ENCODE measurements around the gene NCKAP5.

Gene NCKAP5

GRCh38 chr2:132680544-132680943, 887.7 kb downstream of the NCKAP5 start:
- FAIRE-seq, result no peak
- no peak for DNase-seq (ENCODE audit: insufficient read length)

GRCh38 chr2:132678483-132678882, 889.8 kb downstream of the NCKAP5 start:
- FAIRE-seq (no peak), DNase-seq (ENCODE audit: insufficient read length) (no peak)
- TF ChIP-seq TAF1 (IDR thresholded peaks at IDR 0.05; ENCODE audit: borderline replicate concordance, low read depth, low read length) (no peak), POLR2A (IDR thresholded peaks at IDR 0.05; ENCODE audit: low read depth, low read length) (no peak), POLR2AphosphoS5 (IDR thresholded peaks at IDR 0.05; ENCODE audit: low read depth, low read length) (no peak)

More at GRCh38 chr2:132680544-132680943, 887.7 kb downstream of the NCKAP5 start:
- no peak for TF ChIP-seq POLR2AphosphoS5 (IDR thresholded peaks at IDR 0.05; ENCODE audit: low read depth, low read length)
- TF ChIP-seq POLR2A (IDR thresholded peaks at IDR 0.05; ENCODE audit: low read depth, low read length), result no peak
- TF ChIP-seq TAF1 (IDR thresholded peaks at IDR 0.05; ENCODE audit: borderline replicate concordance, low read depth, low read length), result no peak

- no peak for DNase-seq (ENCODE audit: insufficient read length)
- FAIRE-seq, result no peak
- TF ChIP-seq POLR2A (IDR thresholded peaks at IDR 0.05; ENCODE audit: low read depth, low read length) (no peak), POLR2AphosphoS5 (IDR thresholded peaks at IDR 0.05; ENCODE audit: low read depth, low read length) (no peak), TAF1 (IDR thresholded peaks at IDR 0.05; ENCODE audit: borderline replicate concordance, low read depth, low read length) (no peak)
These were observed 890.6 kb downstream of the NCKAP5 start for GRCh38 chr2:132677661-132678060.

GRCh38 chr2:132676999-132677398, 891.3 kb downstream of the NCKAP5 start:
- no peak for DNase-seq (ENCODE audit: insufficient read length)
- TF ChIP-seq TAF1 (IDR thresholded peaks at IDR 0.05; ENCODE audit: borderline replicate concordance, low read depth, low read length) (no peak), POLR2AphosphoS5 (IDR thresholded peaks at IDR 0.05; ENCODE audit: low read depth, low read length) (no peak), POLR2A (IDR thresholded peaks at IDR 0.05; ENCODE audit: low read depth, low read length) (no peak)
- no peak for FAIRE-seq

- DNase-seq (ENCODE audit: insufficient read length), result no peak
- FAIRE-seq, result no peak
- no peak for TF ChIP-seq POLR2A (IDR thresholded peaks at IDR 0.05; ENCODE audit: low read depth, low read length)
- TF ChIP-seq TAF1 (IDR thresholded peaks at IDR 0.05; ENCODE audit: borderline replicate concordance, low read depth, low read length), result no peak
- TF ChIP-seq POLR2AphosphoS5 (IDR thresholded peaks at IDR 0.05; ENCODE audit: low read depth, low read length), result no peak
These were observed 897.0 kb downstream of the NCKAP5 start for GRCh38 chr2:132671151-132671835.

GRCh38 chr2:132670496-132671150, 897.6 kb downstream of the NCKAP5 start:
- FAIRE-seq, result no peak
- no peak for DNase-seq (ENCODE audit: insufficient read length)
- TF ChIP-seq TAF1 (IDR thresholded peaks at IDR 0.05; ENCODE audit: borderline replicate concordance, low read depth, low read length), result no peak
- no peak for TF ChIP-seq POLR2A (IDR thresholded peaks at IDR 0.05; ENCODE audit: low read depth, low read length)
- no peak for TF ChIP-seq POLR2AphosphoS5 (IDR thresholded peaks at IDR 0.05; ENCODE audit: low read depth, low read length)

GRCh38 chr2:132669908-132670495, 898.3 kb downstream of the NCKAP5 start, which contains the start of gene LYPD1:
Gene LYPD1 (minus strand): TSS chr2:132670205. CDS start chr2:132669932, 273 bp downstream.
- FAIRE-seq, result no peak
- TF ChIP-seq POLR2AphosphoS5 (IDR thresholded peaks at IDR 0.05; ENCODE audit: low read depth, low read length) (no peak), POLR2A (IDR thresholded peaks at IDR 0.05; ENCODE audit: low read depth, low read length) (no peak), TAF1 (IDR thresholded peaks at IDR 0.05; ENCODE audit: borderline replicate concordance, low read depth, low read length) (no peak)
- no peak for DNase-seq (ENCODE audit: insufficient read length)

GRCh38 chr2:132668987-132669907, 899.0 kb downstream of the NCKAP5 start:
- no peak for DNase-seq (ENCODE audit: insufficient read length)
- FAIRE-seq, result no peak
- no peak for TF ChIP-seq TAF1 (IDR thresholded peaks at IDR 0.05; ENCODE audit: borderline replicate concordance, low read depth, low read length)
- no peak for TF ChIP-seq POLR2A (IDR thresholded peaks at IDR 0.05; ENCODE audit: low read depth, low read length)
- no peak for TF ChIP-seq POLR2AphosphoS5 (IDR thresholded peaks at IDR 0.05; ENCODE audit: low read depth, low read length)

- DNase-seq (ENCODE audit: insufficient read length) (no peak), FAIRE-seq (no peak)
- TF ChIP-seq POLR2A (IDR thresholded peaks at IDR 0.05; ENCODE audit: low read depth, low read length), result no peak
These were observed 900.0 kb downstream of the NCKAP5 start for GRCh38 chr2:132668189-132668823.

- TF ChIP-seq TAF1 (IDR thresholded peaks at IDR 0.05; ENCODE audit: borderline replicate concordance, low read depth, low read length) (no peak), POLR2AphosphoS5 (IDR thresholded peaks at IDR 0.05; ENCODE audit: low read depth, low read length) (no peak), POLR2A (IDR thresholded peaks at IDR 0.05; ENCODE audit: low read depth, low read length) (no peak)
- DNase-seq (ENCODE audit: insufficient read length), result no peak
- no peak for FAIRE-seq
These were observed 900.6 kb downstream of the NCKAP5 start for GRCh38 chr2:132667706-132668105.

Data from GM12892 (cell line).